A673 (cell line): ENCODE data around the gene TMED10. TPM values are rescaled to one million over a fixed set of nuclear protein-coding genes. Genes with fewer than 3 reads are reported as not detected.

Source experiments
- BruUV-seq: library from RNA; stranded (reverse); fragments of 400-500 nt; replicated peaks from 2 replicates; lab custom pipeline; 2021; lab: Mats Ljungman, UMichigan
- CTCF ChIA-PET: fragments of 300-600 bp; sonication (Branson Sonifier 250); formaldehyde crosslinking; loops from one replicate; lab custom pipeline; 2022; ENCODE audit warnings: antibody characterized with exemption; lab: Charles Lee
- POLR2A ChIA-PET: fragments of 300-600 bp; sonication (Branson Sonifier 250); formaldehyde crosslinking; loops from one replicate; lab custom pipeline; 2022; ENCODE audit warnings: antibody characterized with exemption; ENCODE audit not compliant: low non-redundant PET; lab: Charles Lee
- DNase-seq: peaks from one replicate; pipeline ENCODE4 v3.0.0-alpha.2; 2015; ENCODE audit warnings: low spot score
- H3K27ac ChIP-seq: fragments of 200-600 bp; sonication (generic); 2 replicates; pipeline ENCODE4 v1.5.1; 2016; ENCODE audit warnings: mixed run types, low read depth, mild to moderate bottlenecking, mixed read lengths, antibody characterized with exemption, low read length; ENCODE audit not compliant: poor library complexity, severe bottlenecking
- H3K27me3 ChIP-seq: fragments of 200-600 bp; sonication (generic); replicated peaks from 2 replicates; pipeline ENCODE4 v1.6.1; 2017; ENCODE audit warnings: mixed run types, low read depth, mild to moderate bottlenecking, mixed read lengths, antibody characterized with exemption, low read length; ENCODE audit not compliant: insufficient read depth, poor library complexity
- H3K36me3 ChIP-seq: fragments of 200-600 bp; sonication (generic); 2 replicates; pipeline ENCODE4 v1.6.1; 2016; ENCODE audit warnings: mixed run types, mild to moderate bottlenecking, mixed read lengths, antibody characterized with exemption, low read length; ENCODE audit not compliant: insufficient read depth, poor library complexity, severe bottlenecking
- H3K4me1 ChIP-seq: fragments of 200-600 bp; sonication (generic); 2 replicates; pipeline ENCODE4 v1.6.1; 2017; ENCODE audit warnings: mixed run types, mild to moderate bottlenecking, mixed read lengths, antibody characterized with exemption, low read length; ENCODE audit not compliant: insufficient read depth, poor library complexity, severe bottlenecking
- H3K4me3 ChIP-seq: fragments of 200-600 bp; sonication (generic); 2 replicates; pipeline ENCODE4 v1.5.1; 2016; ENCODE audit warnings: low read depth, mixed run types, mild to moderate bottlenecking, mixed read lengths, low read length; ENCODE audit not compliant: poor library complexity, severe bottlenecking
- H3K9me3 ChIP-seq: fragments of 200-600 bp; sonication (generic); 2 replicates; pipeline ENCODE4 v1.6.1; 2016; ENCODE audit warnings: mixed run types, low read depth, mild to moderate bottlenecking, mixed read lengths, antibody characterized with exemption, low read length; ENCODE audit not compliant: poor library complexity, severe bottlenecking
- EZH2 ChIP-seq: fragments of 200-600 bp; sonication (generic); IDR thresholded peaks from 2 replicates; pipeline ENCODE4 v1.6.1; 2017; ENCODE audit warnings: borderline replicate concordance, low read depth, mild to moderate bottlenecking, mixed read lengths, antibody characterized with exemption, low read length; ENCODE audit not compliant: poor library complexity, severe bottlenecking
- intact Hi-C: fragments of 100-400 bp; cut with micrococcal nuclease; formaldehyde crosslinking; loops from one replicate; pipeline ENCODE4 v1.10.0; 2022; ENCODE audit not compliant: unreplicated experiment
- total RNA-seq: library from RNA; stranded (reverse); gene quantifications from 2 replicates; pipeline ENCODE4 v1.2.3, GENCODE V29; 2021
- TF ChIP-seq, protein P1 (sequence below): fragments of 300-800, 200-600 bp; sonication (generic); conservative IDR thresholded peaks from 2 replicates; pipeline ENCODE4 v1.5.1; 2017; ENCODE audit warnings: low read depth, mild to moderate bottlenecking, antibody characterized with exemption, low read length, moderate library complexity, mixed read lengths

The TMED10 gene
- total RNA-seq, 1 experiment from 2014 or later = 275 TPM

GRCh38 chr14:75107186-75107585 is 69.2 kb downstream of the TMED10 start:
- intact Hi-C loops = no loop called here
- CTCF ChIA-PET = no interaction called here

GRCh38 chr14:75101491-75101890 is 74.9 kb downstream of the TMED10 start:
- no peak for DNase-seq
- Histone ChIP-seq H3K9me3 (no peaks in the 10 kb centered on the region), H3K27me3 (no peaks in the 10 kb centered on the region), H3K4me1 (no peaks in the 10 kb centered on the region), H3K27ac (no peak overlapping the region), H3K4me3 (no peak overlapping the region), H3K36me3 (peaks cover 45% of the 10 kb centered on the region)
- ChIA-PET POLR2A (no interaction called here), CTCF (no interaction called here)
- TF ChIP-seq, protein P1, sequence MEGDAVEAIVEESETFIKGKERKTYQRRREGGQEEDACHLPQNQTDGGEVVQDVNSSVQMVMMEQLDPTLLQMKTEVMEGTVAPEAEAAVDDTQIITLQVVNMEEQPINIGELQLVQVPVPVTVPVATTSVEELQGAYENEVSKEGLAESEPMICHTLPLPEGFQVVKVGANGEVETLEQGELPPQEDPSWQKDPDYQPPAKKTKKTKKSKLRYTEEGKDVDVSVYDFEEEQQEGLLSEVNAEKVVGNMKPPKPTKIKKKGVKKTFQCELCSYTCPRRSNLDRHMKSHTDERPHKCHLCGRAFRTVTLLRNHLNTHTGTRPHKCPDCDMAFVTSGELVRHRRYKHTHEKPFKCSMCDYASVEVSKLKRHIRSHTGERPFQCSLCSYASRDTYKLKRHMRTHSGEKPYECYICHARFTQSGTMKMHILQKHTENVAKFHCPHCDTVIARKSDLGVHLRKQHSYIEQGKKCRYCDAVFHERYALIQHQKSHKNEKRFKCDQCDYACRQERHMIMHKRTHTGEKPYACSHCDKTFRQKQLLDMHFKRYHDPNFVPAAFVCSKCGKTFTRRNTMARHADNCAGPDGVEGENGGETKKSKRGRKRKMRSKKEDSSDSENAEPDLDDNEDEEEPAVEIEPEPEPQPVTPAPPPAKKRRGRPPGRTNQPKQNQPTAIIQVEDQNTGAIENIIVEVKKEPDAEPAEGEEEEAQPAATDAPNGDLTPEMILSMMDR = no peak
- no peak for TF ChIP-seq EZH2
- BruUV-seq = no TSS peak
- intact Hi-C loops = no loop called here

More at GRCh38 chr14:75107186-75107585, 69.2 kb downstream of the TMED10 start:
- no peaks in the 10 kb centered on the region for H3K9me3 ChIP-seq
- H3K36me3 ChIP-seq = peaks cover 62% of the 10 kb centered on the region
- no TSS peak for BruUV-seq
- no peak overlapping the region for H3K4me3 ChIP-seq
- H3K4me1 ChIP-seq = no peaks in the 10 kb centered on the region
- DNase-seq = no peak
- POLR2A ChIA-PET = no interaction called here
- H3K27ac ChIP-seq = no peak overlapping the region
- no peaks in the 10 kb centered on the region for H3K27me3 ChIP-seq
- TF ChIP-seq, protein P1 = no peak
- TF ChIP-seq EZH2 = no peak

GRCh38 chr14:75098682-75099081 is 77.7 kb downstream of the TMED10 start:
- Histone ChIP-seq H3K27ac (no peak overlapping the region), H3K36me3 (peaks cover 59% of the 10 kb centered on the region), H3K4me1 (no peaks in the 10 kb centered on the region), H3K4me3 (no peak overlapping the region), H3K9me3 (no peaks in the 10 kb centered on the region), H3K27me3 (no peaks in the 10 kb centered on the region)
- intact Hi-C loops = loop anchor here (10.0 kb wide), 1 partner anchor 494 kb away; no protein-coding TSS in a partner anchor
- no peak for DNase-seq
- no peak for TF ChIP-seq EZH2
- TF ChIP-seq, protein P1 = no peak
- CTCF ChIA-PET = no interaction called here
- no TSS peak for BruUV-seq
- POLR2A ChIA-PET = interaction anchor here (0.6 kb wide), 1 partner anchor 790 kb away, joined by 9 read pairs; no protein-coding TSS in a partner anchor
